ENCODE data around the gene RAB3B. TPM values are rescaled to one million over a fixed set of nuclear protein-coding genes. Genes with fewer than 3 reads are reported as not detected.
"Not testable (repeated sequence)": the region's sequence is repeated elsewhere in the genome, so short reads cannot be mapped to it uniquely, and the experiment has no call there.

The RAB3B gene
- total RNA-seq, 4 donors from 2014 or later, result 1.8 to 4.5 (median 3.4) TPM

DNA sequence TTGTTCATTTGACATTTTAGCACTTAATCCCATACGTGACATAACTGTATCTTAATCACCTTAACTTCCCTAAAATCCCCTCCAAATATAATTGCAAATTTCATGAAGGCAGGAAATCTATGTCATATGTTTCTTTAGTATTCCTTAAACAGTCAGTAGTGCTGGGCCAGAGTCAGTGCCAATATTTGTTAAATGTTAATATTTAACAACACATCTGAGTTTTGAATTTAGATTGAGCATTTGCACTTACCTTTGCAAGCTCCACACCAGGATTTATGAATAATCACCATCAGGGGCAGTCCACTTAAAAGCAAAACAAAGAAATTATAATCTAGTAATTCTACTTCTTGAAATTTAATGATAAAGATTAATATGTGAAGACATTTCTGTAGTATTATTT lies 37.8 kb upstream of the RAB3B start:
- peaks cover 0 to 16% (median 4%) of the 10 kb centered on the region in 4 donors for H3K36me3 ChIP-seq

DNA sequence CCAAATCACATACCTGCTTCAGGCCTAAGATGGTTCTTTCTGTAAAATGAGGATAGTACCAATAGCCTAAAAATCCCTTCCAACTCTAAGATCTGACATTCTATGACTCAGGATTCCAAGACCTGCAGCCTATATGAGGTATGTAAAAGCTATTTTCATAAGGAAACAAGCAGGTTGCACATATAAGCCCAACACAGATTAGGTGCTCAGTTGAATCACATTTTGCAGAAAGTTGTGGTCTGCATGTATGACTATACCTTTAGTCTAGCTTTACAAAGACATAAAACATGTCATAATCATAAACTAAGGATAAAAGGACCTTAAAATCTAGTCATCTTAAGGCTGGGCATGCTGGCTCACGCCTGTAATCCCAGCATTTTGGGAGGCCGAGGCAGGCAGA lies 35.8 kb upstream of the RAB3B start:
- WGBS, 2 donors (ENCODE audit: low coverage in 1 of 2), result 96 to 100% methylated on average over 1 to 2 of the region's 2 CpGs
- intact Hi-C loops (cut with DNase I; ENCODE audit: low total_unique reads), result no loop called here

More for the DNA sequence above, 37.8 kb upstream of the RAB3B start:
- intact Hi-C loops (cut with DNase I; ENCODE audit: low total_unique reads) (no loop called here), in situ Hi-C loops (cut with MboI; ENCODE audit: low pct_ligation_motif_present in 1 of 4, low pct_unique_long_range_greater_than_20kb in 1 of 4, low sequenced_read_pairs in 3 of 4) (no loop called here)
- Histone ChIP-seq H3K27me3 (no peaks in the 10 kb centered on the region), H3K4me1 (peaks cover 16 to 48% (median 26%) of the 10 kb centered on the region in 4 donors), H3K4me3 (no peak overlapping the region), H3K9me3 (no peaks in the 10 kb centered on the region), H3K27ac (peak overlapping the region in 3 of 4 donors; percentile 9 to 31 (median 19))
- 50 to 67% methylated on average over 1 of the region's 1 CpG for WGBS, 2 donors (ENCODE audit: low coverage in 1 of 2)
- DNase-seq, result no peak
- TF ChIP-seq POLR2AphosphoS5 (IDR thresholded peaks at IDR 0.05), result no peak
- TF ChIP-seq, protein P1, sequence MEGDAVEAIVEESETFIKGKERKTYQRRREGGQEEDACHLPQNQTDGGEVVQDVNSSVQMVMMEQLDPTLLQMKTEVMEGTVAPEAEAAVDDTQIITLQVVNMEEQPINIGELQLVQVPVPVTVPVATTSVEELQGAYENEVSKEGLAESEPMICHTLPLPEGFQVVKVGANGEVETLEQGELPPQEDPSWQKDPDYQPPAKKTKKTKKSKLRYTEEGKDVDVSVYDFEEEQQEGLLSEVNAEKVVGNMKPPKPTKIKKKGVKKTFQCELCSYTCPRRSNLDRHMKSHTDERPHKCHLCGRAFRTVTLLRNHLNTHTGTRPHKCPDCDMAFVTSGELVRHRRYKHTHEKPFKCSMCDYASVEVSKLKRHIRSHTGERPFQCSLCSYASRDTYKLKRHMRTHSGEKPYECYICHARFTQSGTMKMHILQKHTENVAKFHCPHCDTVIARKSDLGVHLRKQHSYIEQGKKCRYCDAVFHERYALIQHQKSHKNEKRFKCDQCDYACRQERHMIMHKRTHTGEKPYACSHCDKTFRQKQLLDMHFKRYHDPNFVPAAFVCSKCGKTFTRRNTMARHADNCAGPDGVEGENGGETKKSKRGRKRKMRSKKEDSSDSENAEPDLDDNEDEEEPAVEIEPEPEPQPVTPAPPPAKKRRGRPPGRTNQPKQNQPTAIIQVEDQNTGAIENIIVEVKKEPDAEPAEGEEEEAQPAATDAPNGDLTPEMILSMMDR (IDR thresholded peaks at IDR 0.05), result no peak
- no peak for TF ChIP-seq POLR2A (IDR thresholded peaks at IDR 0.05)
- TF ChIP-seq EP300 (IDR thresholded peaks at IDR 0.05; ENCODE audit: low read depth), result no peak

DNA sequence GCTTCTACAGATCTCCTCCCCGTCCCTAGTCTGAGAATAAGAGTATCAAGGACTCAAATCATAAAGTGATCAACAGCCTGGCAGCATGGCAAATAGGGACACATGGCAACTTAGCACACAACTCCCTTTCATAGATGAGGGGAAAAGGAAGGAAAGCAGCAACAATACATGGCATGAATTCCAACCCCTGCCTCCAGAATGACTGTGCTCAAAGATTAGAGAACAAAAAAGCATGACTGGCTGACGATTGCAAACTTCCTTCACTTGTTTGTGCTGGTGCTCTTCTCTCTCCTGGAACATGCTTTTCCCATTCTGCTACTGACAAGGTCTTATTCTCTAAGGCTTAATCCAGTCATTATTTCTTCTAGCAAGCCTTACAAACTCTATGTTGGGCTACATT lies 31.6 kb upstream of the RAB3B start:
- peaks cover 0 to 40% (median 10%) of the 10 kb centered on the region in 4 donors for H3K36me3 ChIP-seq
- H3K9me3 ChIP-seq, result no peaks in the 10 kb centered on the region
- WGBS, 2 donors (ENCODE audit: low coverage in 1 of 2), result 83 to 89% methylated on average over 1 to 2 of the region's 2 CpGs
- no peak for TF ChIP-seq EP300 (IDR thresholded peaks at IDR 0.05; ENCODE audit: low read depth)
- TF ChIP-seq POLR2A (IDR thresholded peaks at IDR 0.05), result no peak
- DNase-seq, result no peak
- no peak overlapping the region for H3K4me3 ChIP-seq
- no peak overlapping the region for H3K27ac ChIP-seq
- no peaks in the 10 kb centered on the region for H3K4me1 ChIP-seq
- no peaks in the 10 kb centered on the region for H3K27me3 ChIP-seq
- in situ Hi-C loops (cut with MboI; ENCODE audit: low pct_ligation_motif_present in 1 of 4, low pct_unique_long_range_greater_than_20kb in 1 of 4, low sequenced_read_pairs in 3 of 4) (no loop called here), intact Hi-C loops (cut with DNase I; ENCODE audit: low total_unique reads) (no loop called here)

More for the DNA sequence above, 35.8 kb upstream of the RAB3B start:
- peaks cover under 1 to 34% (median 14%) of the 10 kb centered on the region in 4 donors for H3K4me1 ChIP-seq
- in situ Hi-C loops (cut with MboI; ENCODE audit: low pct_ligation_motif_present in 1 of 4, low pct_unique_long_range_greater_than_20kb in 1 of 4, low sequenced_read_pairs in 3 of 4), result no loop called here
- no peaks in the 10 kb centered on the region for H3K27me3 ChIP-seq
- no peak for DNase-seq
- no peak overlapping the region for H3K27ac ChIP-seq
- peaks cover 0 to 30% (median 4%) of the 10 kb centered on the region in 4 donors for H3K36me3 ChIP-seq
- TF ChIP-seq EP300 (IDR thresholded peaks at IDR 0.05; ENCODE audit: low read depth) (no peak), POLR2A (IDR thresholded peaks at IDR 0.05) (no peak), POLR2AphosphoS5 (IDR thresholded peaks at IDR 0.05) (no peak)
- TF ChIP-seq, protein P1 (IDR thresholded peaks at IDR 0.05), result no peak
- no peak overlapping the region for H3K4me3 ChIP-seq
- no peaks in the 10 kb centered on the region for H3K9me3 ChIP-seq

DNA sequence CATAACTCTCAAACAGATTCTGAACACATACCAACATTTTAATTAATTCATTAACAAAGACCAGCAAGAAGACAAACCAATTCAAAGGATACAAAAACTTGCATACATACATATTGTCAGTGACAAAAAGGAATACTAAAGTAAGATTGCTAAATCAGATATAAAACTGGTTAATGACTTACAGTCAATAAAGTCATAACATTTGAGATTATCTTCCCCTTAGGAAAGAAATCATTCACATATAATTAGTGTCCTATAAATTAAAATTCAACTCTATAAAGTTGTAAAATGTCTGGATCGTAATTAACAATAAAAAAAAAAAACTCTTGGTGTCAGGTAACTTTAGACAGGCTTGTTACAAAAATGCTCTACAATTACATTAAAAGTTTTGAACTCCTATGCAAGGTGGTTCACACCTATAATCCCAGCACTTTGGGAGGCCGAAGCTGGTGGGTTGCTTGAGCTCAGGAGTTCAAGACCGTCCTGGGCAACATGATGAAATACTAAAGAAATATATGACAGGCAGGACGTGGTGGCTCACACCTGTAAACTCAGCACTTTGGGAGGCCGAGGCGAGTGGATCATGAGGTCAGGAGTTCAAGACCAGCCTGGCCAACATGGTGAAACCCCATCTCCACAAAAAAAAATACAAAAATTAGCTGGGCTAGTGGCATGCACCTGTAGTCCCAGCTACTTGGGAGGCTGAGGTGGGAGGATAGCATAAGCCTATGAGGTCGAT lies 17.7 kb upstream of the RAB3B start:
- Histone ChIP-seq H3K27ac (peak overlapping the region in 2 of 4 donors; percentile 63 to 64), H3K36me3 (no peaks in the 10 kb centered on the region), H3K9me3 (no peaks in the 10 kb centered on the region), H3K27me3 (no peaks in the 10 kb centered on the region), H3K4me3 (no peak overlapping the region), H3K4me1 (peaks cover 0 to 19% (median 6%) of the 10 kb centered on the region in 4 donors)
- TF ChIP-seq POLR2AphosphoS5 (IDR thresholded peaks at IDR 0.05), result no peak
- no peak for DNase-seq
- in situ Hi-C loops (cut with MboI; ENCODE audit: low pct_ligation_motif_present in 1 of 4, low pct_unique_long_range_greater_than_20kb in 1 of 4, low sequenced_read_pairs in 3 of 4) (loop anchor here in 1 of 4 donors (10.0 kb wide), 1 partner anchor 103 kb away; no protein-coding TSS in a partner anchor), intact Hi-C loops (cut with DNase I; ENCODE audit: low total_unique reads) (no loop called here)
- 53 to 58% methylated on average over 2 to 7 of the region's 7 CpGs for WGBS, 2 donors (ENCODE audit: low coverage in 1 of 2)

DNA sequence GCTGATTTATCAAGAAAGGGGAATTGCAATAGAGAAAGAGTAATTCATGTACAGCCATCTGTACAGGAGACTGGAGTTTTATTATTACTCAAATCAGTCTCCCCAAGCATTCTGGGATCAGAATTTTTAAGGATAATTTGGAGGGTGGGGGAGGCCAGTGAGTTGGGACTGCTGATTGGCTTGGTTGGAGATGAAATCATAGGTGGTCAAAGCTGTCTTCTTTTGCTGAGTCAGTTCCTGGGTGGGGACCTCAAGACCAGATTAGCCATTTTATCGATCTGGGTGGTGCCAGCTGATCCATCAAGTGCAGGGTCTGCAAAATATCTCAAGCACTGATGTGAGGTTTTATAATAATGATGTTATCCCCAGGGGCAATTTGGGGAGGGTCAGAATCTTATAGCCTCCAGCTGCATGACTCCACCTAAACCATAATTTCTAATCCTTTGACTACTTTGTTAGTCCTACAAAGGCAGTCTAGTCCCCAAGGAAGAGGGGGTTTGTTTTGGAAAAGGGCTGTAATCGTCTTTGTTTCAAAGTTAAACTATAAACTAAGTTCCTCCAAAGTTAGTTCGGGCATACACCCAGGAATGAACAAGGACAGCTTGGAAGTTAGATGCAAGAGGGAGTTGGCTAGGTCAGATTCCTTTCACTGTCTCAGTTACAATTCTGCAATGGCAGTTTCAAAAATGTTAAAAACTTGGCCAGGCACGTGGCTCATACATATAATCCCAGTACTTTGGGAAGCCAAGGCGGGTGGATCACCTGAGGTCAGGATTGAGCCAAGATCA lies 16.9 kb upstream of the RAB3B start:
- TF ChIP-seq, protein P1 (IDR thresholded peaks at IDR 0.05), result no peak
- TF ChIP-seq POLR2AphosphoS5 (IDR thresholded peaks at IDR 0.05) (no peak), POLR2A (IDR thresholded peaks at IDR 0.05) (no peak), EP300 (IDR thresholded peaks at IDR 0.05; ENCODE audit: low read depth) (no peak)
- Histone ChIP-seq H3K27me3 (no peaks in the 10 kb centered on the region), H3K4me1 (peaks cover 0 to 19% (median 6%) of the 10 kb centered on the region in 4 donors), H3K4me3 (no peak overlapping the region), H3K36me3 (no peaks in the 10 kb centered on the region), H3K27ac (peak overlapping the region in 3 of 4 donors; percentile 32 to 64 (median 63)), H3K9me3 (no peaks in the 10 kb centered on the region)
- peak; percentile 20 for DNase-seq
- 20 to 23% methylated on average over 2 to 5 of the region's 5 CpGs for WGBS, 2 donors (ENCODE audit: low coverage in 1 of 2)
- in situ Hi-C loops (cut with MboI; ENCODE audit: low pct_ligation_motif_present in 1 of 4, low pct_unique_long_range_greater_than_20kb in 1 of 4, low sequenced_read_pairs in 3 of 4), result loop anchor here in 1 of 4 donors (10.0 kb wide), 1 partner anchor 103 kb away; no protein-coding TSS in a partner anchor
- intact Hi-C loops (cut with DNase I; ENCODE audit: low total_unique reads), result no loop called here

DNA sequence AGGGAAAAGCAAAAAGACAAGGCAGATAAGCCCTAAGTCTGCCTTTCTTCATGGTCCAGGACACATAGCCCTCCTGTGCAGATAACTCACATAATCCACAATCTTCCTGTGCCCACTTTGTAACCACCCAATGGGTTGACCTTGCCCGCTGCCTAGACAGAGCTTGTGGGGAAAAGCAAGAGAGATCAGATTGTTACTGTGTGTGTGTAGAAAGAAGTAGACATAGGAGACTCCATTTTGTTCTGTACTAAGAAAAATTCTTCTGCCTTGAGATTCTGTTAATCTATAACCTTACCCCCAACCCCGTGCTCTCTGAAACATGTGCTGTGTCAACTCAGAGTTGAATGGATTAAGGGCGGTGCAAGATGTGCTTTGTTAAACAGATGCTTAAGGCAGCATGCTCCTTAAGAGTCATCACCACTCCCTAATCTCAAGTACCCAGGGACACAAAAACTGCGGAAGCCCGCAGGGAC lies 15.6 kb upstream of the RAB3B start:
- intact Hi-C loops (cut with DNase I; ENCODE audit: low total_unique reads); H3K27me3 ChIP-seq; H3K4me3 ChIP-seq; H3K9me3 ChIP-seq; H3K27ac ChIP-seq; DNase-seq; H3K36me3 ChIP-seq: not testable (repeated sequence)
- H3K4me1 ChIP-seq, result peaks cover 0 to 19% (median 6%) of the 10 kb centered on the region in 4 donors
- 33% methylated on average over 5 of the region's 5 CpGs; no CpG with 5 or more reads in 1 of the 2 donors for WGBS, 2 donors (ENCODE audit: low coverage in 1 of 2)
- in situ Hi-C loops (cut with MboI; ENCODE audit: low pct_ligation_motif_present in 1 of 4, low pct_unique_long_range_greater_than_20kb in 1 of 4, low sequenced_read_pairs in 3 of 4), result loop anchor here in 1 of 4 donors (10.0 kb wide), 1 partner anchor 101 kb away; no protein-coding TSS in a partner anchor

Measured in transverse colon (tissue), 4 donors.